Lower lobe of right lung (tissue), 2 donors: Measurements from ENCODE around the gene ADH5. TPM values are rescaled to one million over a fixed set of nuclear protein-coding genes. Genes with fewer than 3 reads are reported as not detected.

Source experiments
- ATAC-seq, 2 donors: fragments of 200-7000 bp; cut with Tn5 transposase; one replicate each; pipeline ENCODE4 v1.9.1; 2020 to 2022; ENCODE audit warnings: mild to moderate bottlenecking in 2 of 2, moderate library complexity in 2 of 2
- DNase-seq: peaks from one replicate; pipeline ENCODE4 v3.0.0-alpha.2; 2020
- H3K27ac ChIP-seq: fragments of 200-600 bp; one replicate; pipeline ENCODE4 v1.8.0; 2022
- H3K27me3 ChIP-seq: fragments of 200-600 bp; one replicate; pipeline ENCODE4 v1.8.0; 2022; ENCODE audit warnings: low read depth
- H3K36me3 ChIP-seq: fragments of 200-600 bp; one replicate; pipeline ENCODE4 v1.8.0; 2022; ENCODE audit warnings: mild to moderate bottlenecking
- H3K4me1 ChIP-seq: fragments of 200-600 bp; one replicate; pipeline ENCODE4 v1.8.0; 2022
- H3K4me3 ChIP-seq: fragments of 200-600 bp; one replicate; pipeline ENCODE4 v1.8.0; 2022; ENCODE audit warnings: mild to moderate bottlenecking
- H3K9me3 ChIP-seq: fragments of 200-600 bp; one replicate; pipeline ENCODE4 v1.8.0; 2022
- intact Hi-C: fragments of 100-400 bp; cut with DNase I; formaldehyde crosslinking; loops from one replicate; pipeline ENCODE4 v1.11.0; 2022
- total RNA-seq: library from RNA; stranded (reverse); fragmentation: NEBNext Ultra II Directional; extraction: Animal tissue kit (Norgen Biotek cat#: 25700); gene quantifications from one replicate; pipeline ENCODE4 v1.2.1, GENCODE V29; 2021
- TF ChIP-seq, protein P1 (sequence below): fragments of 200-600 bp; IDR thresholded peaks from one replicate; pipeline ENCODE4 v1.8.0; 2022; ENCODE audit warnings: antibody characterized with exemption, mild to moderate bottlenecking
- donor health status: DM: no; HTN: yes; CAD: no; lungs with severe emphysema.

ADH5 gene
- total RNA-seq, 1 donor from 2014 or later = 150 TPM

DNA sequence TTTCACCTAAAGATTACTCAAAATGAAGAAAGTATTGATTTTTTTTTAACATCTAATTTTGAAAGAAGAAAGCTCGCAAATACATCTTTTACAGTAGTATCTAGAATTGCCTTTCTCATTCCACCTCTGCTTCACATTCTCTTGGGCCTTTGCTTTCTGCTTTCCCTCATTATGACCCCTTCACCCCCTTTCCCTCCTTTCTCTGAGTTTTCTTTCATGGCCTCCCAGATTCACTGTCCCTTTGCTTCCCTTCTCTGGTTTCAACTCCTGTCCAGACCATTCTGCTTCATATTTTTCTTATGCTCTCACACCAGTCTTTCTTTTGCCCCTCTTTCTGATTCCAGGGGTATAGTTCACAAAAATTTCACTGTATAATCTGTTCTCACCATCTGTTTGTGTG lies 29.0 kb downstream of the ADH5 start:
- Histone ChIP-seq H3K9me3 (no peaks in the 10 kb centered on the region), H3K36me3 (peaks cover 28% of the 10 kb centered on the region), H3K27me3 (no peaks in the 10 kb centered on the region), H3K4me1 (peaks cover 16% of the 10 kb centered on the region), H3K4me3 (no peak overlapping the region), H3K27ac (no peak overlapping the region)
- intact Hi-C loops = no loop called here
- ATAC-seq = no peak
- no peak for DNase-seq
- TF ChIP-seq, protein P1, sequence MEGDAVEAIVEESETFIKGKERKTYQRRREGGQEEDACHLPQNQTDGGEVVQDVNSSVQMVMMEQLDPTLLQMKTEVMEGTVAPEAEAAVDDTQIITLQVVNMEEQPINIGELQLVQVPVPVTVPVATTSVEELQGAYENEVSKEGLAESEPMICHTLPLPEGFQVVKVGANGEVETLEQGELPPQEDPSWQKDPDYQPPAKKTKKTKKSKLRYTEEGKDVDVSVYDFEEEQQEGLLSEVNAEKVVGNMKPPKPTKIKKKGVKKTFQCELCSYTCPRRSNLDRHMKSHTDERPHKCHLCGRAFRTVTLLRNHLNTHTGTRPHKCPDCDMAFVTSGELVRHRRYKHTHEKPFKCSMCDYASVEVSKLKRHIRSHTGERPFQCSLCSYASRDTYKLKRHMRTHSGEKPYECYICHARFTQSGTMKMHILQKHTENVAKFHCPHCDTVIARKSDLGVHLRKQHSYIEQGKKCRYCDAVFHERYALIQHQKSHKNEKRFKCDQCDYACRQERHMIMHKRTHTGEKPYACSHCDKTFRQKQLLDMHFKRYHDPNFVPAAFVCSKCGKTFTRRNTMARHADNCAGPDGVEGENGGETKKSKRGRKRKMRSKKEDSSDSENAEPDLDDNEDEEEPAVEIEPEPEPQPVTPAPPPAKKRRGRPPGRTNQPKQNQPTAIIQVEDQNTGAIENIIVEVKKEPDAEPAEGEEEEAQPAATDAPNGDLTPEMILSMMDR = no peak

DNA sequence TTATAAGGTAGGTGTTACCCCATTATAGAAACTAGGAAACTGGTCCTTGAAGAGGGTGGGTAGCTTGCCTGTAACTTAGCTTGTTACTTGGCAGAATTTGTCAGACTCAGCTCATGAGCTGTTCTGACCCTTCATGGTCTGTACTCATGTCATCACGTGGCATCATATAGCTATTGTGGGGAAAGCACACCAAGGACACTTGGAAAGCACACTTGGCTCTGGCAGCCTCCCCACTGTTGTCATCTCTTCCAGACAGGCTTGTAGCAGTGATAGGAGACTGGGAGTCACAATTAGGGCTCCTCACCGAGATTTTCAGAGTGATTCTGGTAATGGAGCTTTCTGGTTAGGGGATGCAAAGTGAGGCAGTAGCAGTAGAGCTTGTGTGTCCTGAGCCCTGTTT lies 30.4 kb downstream of the ADH5 start:
- TF ChIP-seq, protein P1 = no peak
- no peaks in the 10 kb centered on the region for H3K27me3 ChIP-seq
- H3K4me3 ChIP-seq = no peak overlapping the region
- peaks cover 16% of the 10 kb centered on the region for H3K4me1 ChIP-seq
- H3K36me3 ChIP-seq = peaks cover 28% of the 10 kb centered on the region
- ATAC-seq (no peak), DNase-seq (no peak)
- no peaks in the 10 kb centered on the region for H3K9me3 ChIP-seq
- no peak overlapping the region for H3K27ac ChIP-seq
- intact Hi-C loops = no loop called here

DNA sequence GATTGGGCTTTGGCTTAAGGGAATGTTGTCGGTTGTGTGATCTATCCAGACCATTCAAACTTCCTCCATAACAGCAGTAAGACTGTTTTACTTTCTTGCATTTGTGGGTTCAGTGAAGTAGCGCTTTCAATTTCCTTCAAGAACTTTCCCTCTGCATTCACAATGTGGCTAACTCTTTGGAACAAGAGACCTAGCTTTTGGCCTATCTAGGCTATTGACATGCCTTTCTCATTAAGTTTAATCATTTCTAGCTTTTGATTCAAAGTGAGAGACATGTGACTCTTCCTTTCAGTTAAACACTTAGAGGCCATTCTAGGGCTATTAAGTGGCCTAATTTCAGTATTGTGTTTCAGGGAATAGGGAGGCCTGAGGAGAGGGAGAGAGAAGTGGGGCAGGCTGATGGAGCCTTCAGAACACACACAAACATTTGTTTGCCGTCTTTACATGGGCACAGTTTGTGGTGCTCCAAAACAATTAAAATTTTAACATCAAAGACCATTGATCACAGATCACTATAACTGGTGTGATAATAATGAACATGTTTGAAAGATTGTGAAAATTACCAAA lies 34.1 kb downstream of the ADH5 start:
- DNase-seq (no peak), ATAC-seq (peak; percentile 34 to 49)
- Histone ChIP-seq H3K27ac (no peak overlapping the region), H3K27me3 (no peaks in the 10 kb centered on the region), H3K9me3 (no peaks in the 10 kb centered on the region), H3K4me1 (peaks cover 16% of the 10 kb centered on the region), H3K4me3 (no peak overlapping the region), H3K36me3 (peaks cover 44% of the 10 kb centered on the region)
- intact Hi-C loops = no loop called here
- TF ChIP-seq, protein P1 = no peak

DNA sequence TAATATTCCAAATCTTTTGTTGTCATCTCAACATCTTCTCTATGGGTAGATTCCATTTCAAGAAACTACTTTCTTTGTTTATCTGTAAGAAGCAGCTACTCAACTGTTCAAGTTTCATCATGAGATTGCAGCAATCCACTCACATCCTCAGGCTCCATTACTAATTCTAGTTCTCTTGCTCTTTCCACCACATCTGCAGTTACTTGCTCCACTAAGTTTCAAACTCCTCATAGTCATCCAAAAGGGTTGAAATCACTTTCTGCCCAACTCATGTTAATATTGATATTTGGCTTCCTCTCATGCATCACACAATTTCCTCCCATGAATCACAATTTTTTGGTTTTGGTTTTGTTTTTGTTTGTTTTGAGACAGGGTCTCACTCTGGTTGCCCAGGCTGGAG lies 35.7 kb downstream of the ADH5 start:
- peaks cover 49% of the 10 kb centered on the region for H3K36me3 ChIP-seq
- no peaks in the 10 kb centered on the region for H3K27me3 ChIP-seq
- intact Hi-C loops = no loop called here
- H3K4me1 ChIP-seq = peaks cover 16% of the 10 kb centered on the region
- H3K27ac ChIP-seq = no peak overlapping the region
- TF ChIP-seq, protein P1 = no peak
- DNase-seq (no peak), ATAC-seq (no peak)
- no peaks in the 10 kb centered on the region for H3K9me3 ChIP-seq
- no peak overlapping the region for H3K4me3 ChIP-seq

DNA sequence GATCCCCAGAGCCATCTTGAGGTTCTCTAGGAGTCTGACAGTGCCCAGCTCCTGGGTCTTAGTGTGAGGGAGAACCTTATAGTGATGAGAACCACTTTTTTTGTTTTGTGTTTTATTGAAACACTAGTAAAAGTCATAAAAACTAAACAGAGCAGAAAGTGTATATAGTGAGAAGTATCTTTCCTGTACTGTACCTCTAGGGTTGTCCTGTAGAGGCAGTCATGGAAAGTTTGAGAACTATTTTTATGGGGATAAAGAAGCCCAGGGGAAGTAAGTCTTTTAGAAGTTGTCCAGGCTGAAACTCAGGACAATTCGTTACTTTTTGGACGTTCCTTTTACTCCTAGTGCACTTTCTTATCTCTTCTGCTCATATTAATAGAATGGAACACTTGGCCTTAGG lies 40.9 kb downstream of the ADH5 start:
- intact Hi-C loops = no loop called here
- Histone ChIP-seq H3K4me3 (no peak overlapping the region), H3K4me1 (no peaks in the 10 kb centered on the region), H3K36me3 (peaks cover 52% of the 10 kb centered on the region), H3K27ac (no peak overlapping the region), H3K9me3 (no peaks in the 10 kb centered on the region), H3K27me3 (no peaks in the 10 kb centered on the region)
- DNase-seq = no peak
- no peak for ATAC-seq
- TF ChIP-seq, protein P1 = no peak
